Esophagus muscularis mucosa (tissue), 3 donors: ENCODE measurements around the gene SLITRK1.

ENCODE experiments used
- CTCF ChIP-seq, 3 experiments: fragments of 200-600 bp in 2 of 3; fragments of 450-650 bp in 1 of 3; sonication (generic) in 2 of 3; IDR thresholded peaks; one replicate each; pipeline ENCODE4 v1.5.1; 2017 to 2019; ENCODE audit warnings: antibody characterized with exemption in 3 of 3, mild to moderate bottlenecking in 2 of 3, moderate library complexity in 1 of 3
- POLR2A ChIP-seq: fragments of 450-650 bp; IDR thresholded peaks from one replicate; pipeline ENCODE4 v1.6.1; 2017; ENCODE audit warnings: antibody characterized with exemption, moderate library complexity, mild to moderate bottlenecking, low read depth

- TF ChIP-seq CTCF (IDR thresholded peaks at IDR 0.05) (no peak), POLR2A (no peak)
Measured at GRCh38 chr13:83884141-83884540, 1.9 kb upstream of the SLITRK1 start.
